RKO (cell line): ENCODE results near the gene FAM43B.

Experiments
- DNase-seq: peaks from one replicate; pipeline ENCODE4 v3.0.0-alpha.2; 2016; ENCODE audit warnings: low spot score

The FAM43B gene

GRCh38 chr1:20590306-20590777 is 38.0 kb downstream of the FAM43B start:
- DNase-seq = no peak

GRCh38 chr1:20593756-20594155 is 41.4 kb downstream of the FAM43B start:
- DNase-seq = no peak

- no peak for DNase-seq
These were observed 42.4 kb downstream of the FAM43B start for GRCh38 chr1:20594746-20595145.

- no peak for DNase-seq
These were observed 43.7 kb downstream of the FAM43B start for GRCh38 chr1:20596106-20596505.

GRCh38 chr1:20597650-20598049 is 45.3 kb downstream of the FAM43B start:
- DNase-seq = no peak

- DNase-seq = no peak
These were observed 47.8 kb downstream of the FAM43B start for GRCh38 chr1:20600156-20600555.

GRCh38 chr1:20601129-20601825 is 48.9 kb downstream of the FAM43B start:
- DNase-seq = no peak

- DNase-seq = no peak
These were observed 50.6 kb downstream of the FAM43B start for GRCh38 chr1:20602851-20603450.

GRCh38 chr1:20603504-20604464 is 51.4 kb downstream of the FAM43B start:
- DNase-seq = peak; percentile 72
